Cardiac fibroblast (primary cell): ENCODE data around the gene EPS8L3.

Experiments used
- DNase-seq, 2 donors: peaks; one replicate each; pipeline versions ENCODE4 v3.0.0 to v3.0.0-alpha.2; 2010; ENCODE audit warnings: low read depth in 2 of 2
- H3K4me3 ChIP-seq, 2 donors: replicated peaks in 1 of 2; 1 replicate in 1 of 2; 2 replicates in 1 of 2; pipeline ENCODE4 v1.5.1; 2011; ENCODE audit warnings: low read depth in 2 of 2, low read length in 2 of 2, mild to moderate bottlenecking in 2 of 2, moderate library complexity in 1 of 2
- TF ChIP-seq, protein P1 (sequence below): IDR thresholded peaks from one replicate; pipeline ENCODE4 v1.5.1; 2011; ENCODE audit warnings: low read depth, mild to moderate bottlenecking, low read length, inconsistent platforms

The EPS8L3 gene

DNA sequence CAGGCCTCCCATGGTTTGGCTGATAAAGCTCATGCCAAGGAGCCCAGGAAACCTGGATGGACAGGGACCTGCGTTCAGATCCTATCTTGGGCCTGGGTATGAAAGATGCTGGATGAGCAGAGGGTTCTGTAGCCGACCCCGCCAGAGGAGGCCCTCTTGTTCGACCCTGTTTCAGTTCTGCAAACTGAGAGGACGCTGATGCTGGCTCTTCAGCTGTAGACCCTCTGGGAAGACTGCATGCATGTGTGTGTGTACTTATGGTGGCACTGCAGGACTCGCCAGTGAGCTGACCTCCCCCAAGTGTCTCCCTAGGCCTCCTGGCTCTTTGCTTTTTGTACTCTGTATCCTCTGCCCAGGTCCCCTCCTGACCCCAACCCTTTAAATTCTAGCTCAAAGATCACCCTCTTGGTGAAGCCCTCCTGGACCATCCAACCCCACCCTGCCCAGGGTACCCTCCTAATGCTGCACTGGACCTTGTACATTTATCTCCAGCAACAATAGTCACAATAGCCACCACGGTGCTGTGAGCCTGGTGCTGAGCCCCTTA lies 1.6 kb downstream of the EPS8L3 start:
- TF ChIP-seq, protein P1, sequence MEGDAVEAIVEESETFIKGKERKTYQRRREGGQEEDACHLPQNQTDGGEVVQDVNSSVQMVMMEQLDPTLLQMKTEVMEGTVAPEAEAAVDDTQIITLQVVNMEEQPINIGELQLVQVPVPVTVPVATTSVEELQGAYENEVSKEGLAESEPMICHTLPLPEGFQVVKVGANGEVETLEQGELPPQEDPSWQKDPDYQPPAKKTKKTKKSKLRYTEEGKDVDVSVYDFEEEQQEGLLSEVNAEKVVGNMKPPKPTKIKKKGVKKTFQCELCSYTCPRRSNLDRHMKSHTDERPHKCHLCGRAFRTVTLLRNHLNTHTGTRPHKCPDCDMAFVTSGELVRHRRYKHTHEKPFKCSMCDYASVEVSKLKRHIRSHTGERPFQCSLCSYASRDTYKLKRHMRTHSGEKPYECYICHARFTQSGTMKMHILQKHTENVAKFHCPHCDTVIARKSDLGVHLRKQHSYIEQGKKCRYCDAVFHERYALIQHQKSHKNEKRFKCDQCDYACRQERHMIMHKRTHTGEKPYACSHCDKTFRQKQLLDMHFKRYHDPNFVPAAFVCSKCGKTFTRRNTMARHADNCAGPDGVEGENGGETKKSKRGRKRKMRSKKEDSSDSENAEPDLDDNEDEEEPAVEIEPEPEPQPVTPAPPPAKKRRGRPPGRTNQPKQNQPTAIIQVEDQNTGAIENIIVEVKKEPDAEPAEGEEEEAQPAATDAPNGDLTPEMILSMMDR, result no peak
- no peak overlapping the region for H3K4me3 ChIP-seq
- no peak for DNase-seq

- DNase-seq, result no peak
- H3K4me3 ChIP-seq, result no peak overlapping the region
- TF ChIP-seq, protein P1, result no peak
Measured at GRCh38 chr1:109761227-109762038, 2.3 kb downstream of the EPS8L3 start.

GRCh38 chr1:109760581-109761226 lies 3.0 kb downstream of the EPS8L3 start:
- H3K4me3 ChIP-seq, result no peak overlapping the region
- DNase-seq, result no peak
- TF ChIP-seq, protein P1, result no peak

DNA sequence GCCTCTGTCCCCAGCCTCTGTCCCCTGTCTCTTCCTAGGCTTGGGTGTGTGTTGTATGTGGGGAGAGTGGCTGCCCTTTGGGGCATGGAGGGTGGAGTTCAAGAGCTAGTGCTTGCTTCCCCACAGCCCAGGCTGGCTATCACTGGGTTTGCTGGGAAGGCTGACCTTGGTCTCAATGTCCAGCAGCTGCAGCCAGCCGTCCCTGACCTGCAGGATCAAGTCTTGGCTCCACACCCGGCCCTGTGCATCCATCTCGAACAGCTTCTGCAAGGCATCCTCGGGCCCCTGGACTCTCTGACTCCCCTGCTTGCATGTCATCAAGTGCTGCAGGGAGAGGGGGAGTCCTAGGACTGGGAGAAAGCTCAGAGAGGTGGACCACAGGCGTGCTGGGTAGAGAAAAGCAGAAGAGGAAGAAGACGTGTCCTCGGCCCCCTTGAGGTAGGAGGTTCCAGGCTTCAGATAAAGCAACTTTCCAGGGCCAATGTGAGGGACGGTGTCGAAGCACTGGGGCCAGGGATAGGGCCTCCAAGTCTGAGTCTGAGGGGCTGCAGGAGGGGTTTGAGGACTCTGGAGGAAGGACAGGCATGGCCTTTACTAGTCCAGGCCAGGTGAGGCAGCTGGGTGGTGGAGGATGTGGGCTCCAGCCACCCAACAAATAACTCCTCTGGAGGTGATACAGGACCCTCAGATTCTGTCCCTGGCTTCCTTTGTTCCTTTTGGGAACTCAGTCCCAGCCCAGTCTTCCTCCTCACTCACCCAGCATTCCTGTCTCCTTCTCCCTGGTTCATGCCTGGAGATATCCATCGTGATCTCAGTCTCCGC lies 4.0 kb downstream of the EPS8L3 start:
- DNase-seq, result no peak
- TF ChIP-seq, protein P1, result no peak
- no peak overlapping the region for H3K4me3 ChIP-seq

GRCh38 chr1:109757936-109758786 lies 5.6 kb downstream of the EPS8L3 start:
- TF ChIP-seq, protein P1, result no peak
- DNase-seq, result no peak

More at GRCh38 chr1:109757936-109758786, 5.6 kb downstream of the EPS8L3 start:
- no peak overlapping the region for H3K4me3 ChIP-seq
